SK-N-SH (cell line): ENCODE data around the gene ABCA4. TPM values are rescaled to one million over a fixed set of nuclear protein-coding genes. Genes with fewer than 3 reads are reported as not detected.

Experiments
- CTCF ChIA-PET: fragments of 300-600, 350-600 bp; formaldehyde crosslinking; extraction: SDS; loops from one replicate; lab custom pipeline; 2021; lab: Yijun Ruan, JAX
- POLR2A ChIA-PET: fragments of 350-600 bp; sonication (Branson Sonifier 250); formaldehyde crosslinking; extraction: SDS; loops from one replicate; lab custom pipeline; 2020; ENCODE audit warnings: antibody characterized with exemption, inconsistent platforms; lab: Yijun Ruan, JAX
- DNase-seq: peaks from one replicate; pipeline ENCODE4 v3.0.0; 2012
- H2AFZ ChIP-seq: fragments of 200-600 bp; sonication (generic); 2 replicates; pipeline ENCODE4 v1.8.1; 2016; ENCODE audit warnings: antibody characterized with exemption, mild to moderate bottlenecking, low read depth
- H3F3A ChIP-seq: fragments of 200-600 bp; sonication (generic); replicated peaks from 2 replicates; pipeline ENCODE3; 2016; ENCODE audit warnings: antibody characterized with exemption, mild to moderate bottlenecking; ENCODE audit not compliant: insufficient read depth
- H3K27ac ChIP-seq, 2 experiments: fragments of 200-500 bp in 1 of 2; fragments of 200-600 bp in 1 of 2; sonication (Bioruptor generic) in 1 of 2; sonication (generic), shearing (Covaris generic) in 1 of 2; 2 replicates each; pipeline versions ENCODE4 v1.5.1 to v1.6.1; 2014 to 2016; ENCODE audit warnings: low read depth in 2 of 2, inconsistent platforms in 1 of 2, low read length in 1 of 2, mild to moderate bottlenecking in 1 of 2, mixed read lengths in 1 of 2
- H3K27me3 ChIP-seq: fragments of 200-600 bp; sonication (generic), shearing (Covaris generic); 2 replicates; pipeline ENCODE4 v1.6.1; 2016; ENCODE audit warnings: mixed run types; ENCODE audit not compliant: insufficient read depth
- H3K36me3 ChIP-seq, 2 experiments: fragments of 200-500 bp in 1 of 2; fragments of 200-600 bp in 1 of 2; sonication (Bioruptor generic) in 1 of 2; sonication (generic) in 1 of 2; replicated peaks in 1 of 2; 2 replicates each; pipeline versions ENCODE3 to v1.5.1; 2014 to 2016; ENCODE audit warnings: low read length in 1 of 2, mild to moderate bottlenecking in 1 of 2; ENCODE audit not compliant: insufficient read depth in 2 of 2, control insufficient read depth in 1 of 2
- H3K4me1 ChIP-seq, 2 experiments: fragments of 200-500 bp in 1 of 2; fragments of 200-600 bp in 1 of 2; sonication (Bioruptor generic) in 1 of 2; sonication (generic), shearing (Covaris generic) in 1 of 2; 2 replicates each; pipeline versions ENCODE4 v1.5.1 to v1.6.1; 2014 to 2016; ENCODE audit warnings: low read depth in 1 of 2, low read length in 1 of 2, mixed run types in 1 of 2; ENCODE audit not compliant: insufficient read depth in 2 of 2, control insufficient read depth in 1 of 2
- H3K4me2 ChIP-seq: fragments of 200-600 bp; sonication (generic), shearing (Covaris generic); 2 replicates; pipeline ENCODE4 v1.6.1; 2017; ENCODE audit warnings: mixed run types
- H3K4me3 ChIP-seq, 2 experiments: fragments of 200-500 bp in 1 of 2; fragments of 200-600 bp in 1 of 2; sonication (Bioruptor generic) in 1 of 2; sonication (generic), shearing (Covaris generic) in 1 of 2; 2 replicates each; pipeline versions ENCODE4 v1.5.1 to v1.8.1; 2014 to 2016; ENCODE audit warnings: low read depth in 2 of 2, inconsistent platforms in 1 of 2, low read length in 1 of 2, mild to moderate bottlenecking in 1 of 2, mixed read lengths in 1 of 2, moderate library complexity in 1 of 2
- H3K79me2 ChIP-seq: fragments of 200-600 bp; sonication (generic); 2 replicates; pipeline ENCODE4 v1.8.1; 2017; ENCODE audit warnings: mild to moderate bottlenecking; ENCODE audit not compliant: insufficient read depth
- H3K9ac ChIP-seq: fragments of 200-600 bp; sonication (generic); 2 replicates; pipeline ENCODE4 v1.6.1; 2017; ENCODE audit warnings: mixed run types
- H3K9me2 ChIP-seq: fragments of 200-600 bp; sonication (generic); 2 replicates; pipeline ENCODE4 v1.6.1; 2017; ENCODE audit warnings: mixed run types
- H3K9me3 ChIP-seq: fragments of 200-600 bp; sonication (generic); 2 replicates; pipeline ENCODE4 v1.6.1; 2017; ENCODE audit warnings: mixed run types, mild to moderate bottlenecking, moderate library complexity
- H4K20me1 ChIP-seq: fragments of 200-600 bp; sonication (generic); 2 replicates; pipeline ENCODE4 v1.6.1; 2017; ENCODE audit warnings: mild to moderate bottlenecking, mixed run types; ENCODE audit not compliant: insufficient read depth
- CHD2 ChIP-seq: fragments of 150-350 bp; IDR thresholded peaks from 2 replicates; pipeline ENCODE4 v1.6.1; 2018; ENCODE audit warnings: low read length; ENCODE audit not compliant: partially characterized antibody
- FOXJ3 ChIP-seq: sonication (generic); formaldehyde crosslinking; IDR thresholded peaks from 2 replicates; pipeline ENCODE4 v1.5.1; 2020; ENCODE audit warnings: mild to moderate bottlenecking, missing genetic modification reagents
- GABPA ChIP-seq: IDR thresholded peaks from 2 replicates; pipeline ENCODE4 v1.4.0; 2012; ENCODE audit warnings: low read depth, mild to moderate bottlenecking
- GATA2 ChIP-seq: sonication (generic); formaldehyde crosslinking; IDR thresholded peaks from 2 replicates; pipeline ENCODE4 v1.5.0; 2020; ENCODE audit warnings: mild to moderate bottlenecking, missing genetic modification reagents
- MEF2A ChIP-seq: IDR thresholded peaks from 2 replicates; pipeline ENCODE4 v1.4.0; 2012; ENCODE audit warnings: low read depth, borderline replicate concordance
- MXI1 ChIP-seq: IDR thresholded peaks from 2 replicates; pipeline ENCODE4 v1.6.1; 2012; ENCODE audit warnings: mild to moderate bottlenecking, low read depth, low read length, improper control_type of control experiment
- POLR2AphosphoS5 ChIP-seq: IDR thresholded peaks from 2 replicates; pipeline ENCODE4 v1.6.1; 2012; ENCODE audit warnings: low read depth, low read length
- RAD21 ChIP-seq: IDR thresholded peaks from 2 replicates; pipeline ENCODE4 v1.6.1; 2012; ENCODE audit warnings: mild to moderate bottlenecking, low read length
- RCOR1 ChIP-seq: fragments of 150-350 bp; IDR thresholded peaks from 2 replicates; pipeline ENCODE4 v1.6.1; 2017; ENCODE audit warnings: antibody characterized with exemption, low read length
- RFX5 ChIP-seq: IDR thresholded peaks from 2 replicates; pipeline ENCODE4 v1.6.1; 2012; ENCODE audit warnings: mild to moderate bottlenecking, improper control_type of control experiment, low read length
- SIN3A ChIP-seq: IDR thresholded peaks from 2 replicates; pipeline ENCODE4 v1.6.1; 2012; ENCODE audit warnings: low read depth, mild to moderate bottlenecking, low read length, moderate library complexity, borderline replicate concordance
- YY1 ChIP-seq: IDR thresholded peaks from 2 replicates; pipeline ENCODE4 v1.4.0; 2012; ENCODE audit warnings: low read depth, mild to moderate bottlenecking
- WGBS: methylation state at CpG from one replicate; pipeline ENCODE4 v1.1.6; 2017; ENCODE audit warnings: low lambda C conversion rate; 5-methylcytosine and 5-hydroxymethylcytosine counted together
- polyA plus RNA-seq, 3 experiments: library from polyadenylated mRNA; depleted of rRNA; stranded (reverse); fragments of >200 nt; gene quantifications; 2 replicates each; pipeline ENCODE4 v1.2.3, GENCODE V29; 2012
- TF ChIP-seq, protein P1 (sequence below): IDR thresholded peaks from 2 replicates; pipeline ENCODE4 v1.6.1; 2012; ENCODE audit warnings: mild to moderate bottlenecking, low read depth, low read length, moderate library complexity
- TF ChIP-seq, protein P2 (sequence below): IDR thresholded peaks from 2 replicates; pipeline ENCODE4 v1.4.0; 2012; ENCODE audit warnings: low read depth, borderline replicate concordance

The ABCA4 gene
- polyA plus RNA-seq, 1 of the 3 experiments (the other 2 are of a cell fraction) = 0.03 TPM

DNA sequence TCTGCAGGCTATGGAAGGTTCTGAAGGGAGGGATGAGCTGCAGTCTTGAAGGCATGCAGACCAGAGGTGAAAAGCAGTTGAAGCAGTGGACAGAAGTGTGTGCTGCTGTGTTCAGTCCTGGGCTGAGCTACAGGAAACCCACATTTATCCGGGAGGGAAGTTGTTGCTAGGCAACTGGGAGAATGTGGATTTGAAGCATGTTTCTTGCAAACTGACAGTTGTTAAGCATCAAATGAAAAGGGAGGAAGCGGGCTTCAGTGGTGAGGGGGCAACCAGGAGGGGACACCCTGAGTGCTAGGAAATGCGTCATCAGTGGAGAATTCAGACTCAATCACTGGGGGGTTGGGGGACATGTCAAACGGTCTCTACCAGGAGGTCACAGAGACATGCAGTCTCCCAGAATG, 28.7 kb downstream of the ABCA4 start:
- Histone ChIP-seq H3K4me1 (peaks cover 0 to 9% of the 10 kb centered on the region in 2 experiments; a peak in 2 of 4 replicates), H3K27ac (no peak overlapping the region), H3K4me2 (no peak overlapping the region), H3K9ac (no peak overlapping the region), H3K4me3 (no peak overlapping the region), H3F3A (no peaks in the 10 kb centered on the region), H3K27me3 (no peaks in the 10 kb centered on the region), H4K20me1 (no peaks in the 10 kb centered on the region), H3K79me2 (no peaks in the 10 kb centered on the region), H3K36me3 (no peaks in the 10 kb centered on the region), H3K9me3 (no peaks in the 10 kb centered on the region), H3K9me2 (no peaks in the 10 kb centered on the region), H2AFZ (no peak overlapping the region)
- WGBS = 73% methylated on average over 3 of the region's 4 CpGs
- ChIA-PET POLR2A (no interaction called here), CTCF (interaction anchor here (1.7 kb wide), 1 partner anchor 243 kb away, joined by 5 read pairs; no protein-coding TSS in a partner anchor)
- DNase-seq = peak; percentile 30
- TF ChIP-seq RAD21 (no peak), GABPA (no peak), SIN3A (no peak), RFX5 (no peak), RCOR1 (no peak), CHD2 (no peak), POLR2AphosphoS5 (no peak)
- TF ChIP-seq, protein P1, sequence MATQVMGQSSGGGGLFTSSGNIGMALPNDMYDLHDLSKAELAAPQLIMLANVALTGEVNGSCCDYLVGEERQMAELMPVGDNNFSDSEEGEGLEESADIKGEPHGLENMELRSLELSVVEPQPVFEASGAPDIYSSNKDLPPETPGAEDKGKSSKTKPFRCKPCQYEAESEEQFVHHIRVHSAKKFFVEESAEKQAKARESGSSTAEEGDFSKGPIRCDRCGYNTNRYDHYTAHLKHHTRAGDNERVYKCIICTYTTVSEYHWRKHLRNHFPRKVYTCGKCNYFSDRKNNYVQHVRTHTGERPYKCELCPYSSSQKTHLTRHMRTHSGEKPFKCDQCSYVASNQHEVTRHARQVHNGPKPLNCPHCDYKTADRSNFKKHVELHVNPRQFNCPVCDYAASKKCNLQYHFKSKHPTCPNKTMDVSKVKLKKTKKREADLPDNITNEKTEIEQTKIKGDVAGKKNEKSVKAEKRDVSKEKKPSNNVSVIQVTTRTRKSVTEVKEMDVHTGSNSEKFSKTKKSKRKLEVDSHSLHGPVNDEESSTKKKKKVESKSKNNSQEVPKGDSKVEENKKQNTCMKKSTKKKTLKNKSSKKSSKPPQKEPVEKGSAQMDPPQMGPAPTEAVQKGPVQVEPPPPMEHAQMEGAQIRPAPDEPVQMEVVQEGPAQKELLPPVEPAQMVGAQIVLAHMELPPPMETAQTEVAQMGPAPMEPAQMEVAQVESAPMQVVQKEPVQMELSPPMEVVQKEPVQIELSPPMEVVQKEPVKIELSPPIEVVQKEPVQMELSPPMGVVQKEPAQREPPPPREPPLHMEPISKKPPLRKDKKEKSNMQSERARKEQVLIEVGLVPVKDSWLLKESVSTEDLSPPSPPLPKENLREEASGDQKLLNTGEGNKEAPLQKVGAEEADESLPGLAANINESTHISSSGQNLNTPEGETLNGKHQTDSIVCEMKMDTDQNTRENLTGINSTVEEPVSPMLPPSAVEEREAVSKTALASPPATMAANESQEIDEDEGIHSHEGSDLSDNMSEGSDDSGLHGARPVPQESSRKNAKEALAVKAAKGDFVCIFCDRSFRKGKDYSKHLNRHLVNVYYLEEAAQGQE = no peak
- TF ChIP-seq, all 33 proteins: peak for 0

DNA sequence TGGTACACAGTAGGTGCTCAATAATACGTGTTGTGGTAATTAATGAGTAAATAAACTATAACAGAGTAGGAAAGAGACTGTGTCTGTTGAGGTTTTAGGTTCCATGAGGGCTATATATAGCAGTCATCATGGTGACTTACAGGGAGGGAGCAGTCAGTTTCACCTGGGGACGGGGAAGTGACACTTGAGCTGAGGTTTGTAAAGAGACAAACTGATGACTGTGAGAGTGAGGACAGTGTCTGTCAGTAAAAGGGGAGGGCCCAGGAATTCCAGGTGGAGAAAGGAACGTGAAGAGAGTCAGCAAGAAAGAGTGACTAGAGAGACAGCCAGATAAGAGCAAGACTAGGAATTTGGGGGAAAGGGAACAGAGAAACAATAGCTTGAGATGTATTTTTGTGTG, 30.2 kb downstream of the ABCA4 start:
- Histone ChIP-seq H3K4me1 (peaks cover 0 to 9% of the 10 kb centered on the region in 2 experiments; a peak in 2 of 4 replicates), H3K4me2 (no peak overlapping the region), H4K20me1 (no peaks in the 10 kb centered on the region), H3K9me2 (no peaks in the 10 kb centered on the region), H3K9me3 (no peaks in the 10 kb centered on the region), H3F3A (no peaks in the 10 kb centered on the region), H2AFZ (no peak overlapping the region), H3K36me3 (no peaks in the 10 kb centered on the region), H3K27ac (no peak overlapping the region), H3K9ac (no peak overlapping the region), H3K79me2 (no peaks in the 10 kb centered on the region), H3K4me3 (no peak overlapping the region), H3K27me3 (no peaks in the 10 kb centered on the region)
- WGBS = 74% methylated on average over 3 of the region's 3 CpGs
- ChIA-PET POLR2A (no interaction called here), CTCF (interaction anchor here (0.9 to 1.6 kb wide), 3 partner anchors 11 to 245 kb away, joined by 3 to 4 read pairs (median 3); no protein-coding TSS in a partner anchor)
- no peak for DNase-seq
- TF ChIP-seq YY1 (no peak), GABPA (no peak), FOXJ3 (CRISPR knock-in tag) (no peak), GATA2 (CRISPR knock-in tag) (no peak), MEF2A (no peak), RFX5 (no peak), MXI1 (no peak)
- TF ChIP-seq, protein P2, sequence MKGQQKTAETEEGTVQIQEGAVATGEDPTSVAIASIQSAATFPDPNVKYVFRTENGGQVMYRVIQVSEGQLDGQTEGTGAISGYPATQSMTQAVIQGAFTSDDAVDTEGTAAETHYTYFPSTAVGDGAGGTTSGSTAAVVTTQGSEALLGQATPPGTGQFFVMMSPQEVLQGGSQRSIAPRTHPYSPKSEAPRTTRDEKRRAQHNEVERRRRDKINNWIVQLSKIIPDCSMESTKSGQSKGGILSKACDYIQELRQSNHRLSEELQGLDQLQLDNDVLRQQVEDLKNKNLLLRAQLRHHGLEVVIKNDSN = no peak
